Globus pallidus (tissue), 1 donor: ENCODE results near the gene COPS3.
A peak's percentile ranks its signal among the peaks of the same experiment; 100 is the strongest.
"Not testable (repeated sequence)": the region's sequence is repeated elsewhere in the genome, so short reads cannot be mapped to it uniquely, and the experiment has no call there.

ENCODE experiments used
- DNase-seq: peaks from one replicate; pipeline ENCODE4 v3.0.0-alpha.2; 2015; ENCODE audit warnings: low spot score

Gene COPS3

GRCh38 chr17:17301659-17302058, 20.6 kb upstream of the COPS3 start:
- not testable (repeated sequence) for DNase-seq

GRCh38 chr17:17300624-17301568, 19.9 kb upstream of the COPS3 start:
- no peak for DNase-seq

- no peak for DNase-seq
These were observed 17.1 kb upstream of the COPS3 start for GRCh38 chr17:17298108-17298507.

GRCh38 chr17:17297217-17297616, 16.2 kb upstream of the COPS3 start:
- no peak for DNase-seq

- no peak for DNase-seq
These were observed 14.1 kb upstream of the COPS3 start for GRCh38 chr17:17295141-17295540.

GRCh38 chr17:17289701-17290100, 8.7 kb upstream of the COPS3 start:
- DNase-seq, result no peak

GRCh38 chr17:17289086-17289485, 8.0 kb upstream of the COPS3 start:
- no peak for DNase-seq

- DNase-seq, result no peak
These were observed 4.9 kb upstream of the COPS3 start for GRCh38 chr17:17285951-17286350.

GRCh38 chr17:17279316-17279715, 1.7 kb downstream of the COPS3 start:
- DNase-seq, result no peak

GRCh38 chr17:17277431-17277830, 3.6 kb downstream of the COPS3 start:
- DNase-seq, result not testable (repeated sequence)

GRCh38 chr17:17275971-17276370, 5.1 kb downstream of the COPS3 start:
- DNase-seq, result no peak

- DNase-seq, result no peak
These were observed 10.9 kb downstream of the COPS3 start for GRCh38 chr17:17269926-17270773.

GRCh38 chr17:17264430-17264829, 16.6 kb downstream of the COPS3 start:
- no peak for DNase-seq

GRCh38 chr17:17258998-17259397, 22.0 kb downstream of the COPS3 start:
- DNase-seq, result peak; percentile 78

- no peak for DNase-seq
These were observed 23.0 kb downstream of the COPS3 start for GRCh38 chr17:17258011-17258410.

- peak; percentile 48 for DNase-seq
These were observed 24.7 kb downstream of the COPS3 start for GRCh38 chr17:17256316-17256715.

- not testable (repeated sequence) for DNase-seq
These were observed 25.4 kb downstream of the COPS3 start for GRCh38 chr17:17255689-17256088.

GRCh38 chr17:17254036-17254435, 27.0 kb downstream of the COPS3 start:
- DNase-seq, result no peak

GRCh38 chr17:17253406-17253805, 27.6 kb downstream of the COPS3 start:
- DNase-seq, result no peak

- DNase-seq, result no peak
These were observed 28.8 kb downstream of the COPS3 start for GRCh38 chr17:17252149-17252661.

- DNase-seq, result no peak
These were observed 34.2 kb downstream of the COPS3 start for GRCh38 chr17:17246879-17247278.

- no peak for DNase-seq
These were observed 37.9 kb downstream of the COPS3 start for GRCh38 chr17:17243163-17243562.

- no peak for DNase-seq
These were observed 38.8 kb downstream of the COPS3 start for GRCh38 chr17:17242246-17242645.
